HG03196 (cell line): ENCODE data around the gene STXBP4.

Experiments used
- ATAC-seq: cut with Tn5 transposase; IDR thresholded peaks from one replicate; pipeline ENCODE4 v1.9.1; 2021; ENCODE audit not compliant: unreplicated experiment

STXBP4 gene

GRCh38 chr17:55167024-55167725, 198.6 kb downstream of the STXBP4 start:
- no peak for ATAC-seq

GRCh38 chr17:55168958-55169687, 200.6 kb downstream of the STXBP4 start:
- peak; percentile 91 for ATAC-seq

DNA sequence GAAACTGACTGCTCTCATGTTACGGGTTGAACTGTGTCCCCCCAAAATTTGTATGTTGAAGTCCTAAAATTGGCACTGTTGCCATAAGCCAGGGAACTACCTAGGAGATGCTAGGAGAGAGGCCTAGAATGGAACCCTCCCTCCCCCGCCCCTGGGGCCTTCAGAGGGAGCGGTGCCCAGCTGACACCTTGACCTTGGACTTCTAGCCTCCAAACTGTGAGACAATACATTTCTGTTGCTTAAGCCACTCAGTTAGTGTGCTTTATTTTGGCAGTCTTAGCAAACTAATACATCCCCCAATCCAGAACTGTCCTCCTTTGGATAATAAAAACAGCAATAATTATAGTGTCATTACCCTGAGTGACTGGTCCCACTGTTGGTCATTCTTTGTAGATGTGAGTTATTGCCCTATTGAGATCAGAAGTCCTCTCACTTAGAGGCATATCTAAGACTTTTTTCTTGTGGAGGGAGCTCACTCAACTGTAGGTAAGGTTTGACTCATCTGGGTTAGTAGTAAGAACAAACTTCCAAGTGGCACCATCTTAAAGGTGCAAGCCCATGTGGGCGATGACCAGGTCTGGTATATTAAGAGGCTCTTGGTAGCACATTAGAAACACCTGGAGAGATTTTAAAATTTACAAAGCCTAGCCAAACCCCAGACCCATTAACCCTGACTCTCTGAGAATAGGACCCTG, 203.2 kb downstream of the STXBP4 start:
- no peak for ATAC-seq

DNA sequence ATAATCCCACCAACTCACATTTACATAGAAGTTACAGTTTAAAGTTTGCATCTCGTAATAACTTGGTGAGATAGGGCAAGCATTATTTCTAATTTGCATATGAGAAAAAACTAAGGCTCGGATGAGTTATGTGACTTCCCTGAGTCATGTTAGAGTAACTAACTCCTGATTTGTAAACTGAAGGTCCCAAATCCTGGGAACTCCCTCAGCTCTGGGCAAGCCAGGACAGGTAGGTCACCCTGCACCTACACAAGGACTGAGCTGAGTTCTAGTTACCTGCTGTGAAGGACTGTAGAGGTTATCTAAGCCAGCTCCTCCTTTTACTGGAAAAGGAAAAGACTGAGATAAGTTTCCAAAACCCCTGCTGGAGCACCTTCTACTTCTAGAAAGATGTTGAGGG, 204.0 kb downstream of the STXBP4 start:
- ATAC-seq = no peak

DNA sequence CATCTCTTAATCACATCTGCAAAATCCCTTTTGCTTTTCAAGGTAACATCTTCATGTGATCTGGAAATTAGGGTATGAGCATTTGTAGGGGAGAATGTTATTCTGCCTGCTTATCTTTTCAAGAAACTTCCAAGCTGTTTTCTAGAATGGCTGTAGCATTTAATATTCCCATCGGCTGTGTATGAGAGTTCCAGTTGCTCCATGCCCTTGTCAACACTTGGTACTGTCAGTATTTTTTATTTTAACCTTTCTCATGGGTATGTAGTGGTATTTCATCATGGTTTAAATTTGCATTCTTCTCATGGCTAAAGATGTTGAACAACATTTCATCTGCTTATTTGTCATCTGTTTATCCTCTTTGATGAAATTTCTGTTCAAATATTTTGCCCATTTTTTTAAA, 205.6 kb downstream of the STXBP4 start:
- ATAC-seq = no peak

DNA sequence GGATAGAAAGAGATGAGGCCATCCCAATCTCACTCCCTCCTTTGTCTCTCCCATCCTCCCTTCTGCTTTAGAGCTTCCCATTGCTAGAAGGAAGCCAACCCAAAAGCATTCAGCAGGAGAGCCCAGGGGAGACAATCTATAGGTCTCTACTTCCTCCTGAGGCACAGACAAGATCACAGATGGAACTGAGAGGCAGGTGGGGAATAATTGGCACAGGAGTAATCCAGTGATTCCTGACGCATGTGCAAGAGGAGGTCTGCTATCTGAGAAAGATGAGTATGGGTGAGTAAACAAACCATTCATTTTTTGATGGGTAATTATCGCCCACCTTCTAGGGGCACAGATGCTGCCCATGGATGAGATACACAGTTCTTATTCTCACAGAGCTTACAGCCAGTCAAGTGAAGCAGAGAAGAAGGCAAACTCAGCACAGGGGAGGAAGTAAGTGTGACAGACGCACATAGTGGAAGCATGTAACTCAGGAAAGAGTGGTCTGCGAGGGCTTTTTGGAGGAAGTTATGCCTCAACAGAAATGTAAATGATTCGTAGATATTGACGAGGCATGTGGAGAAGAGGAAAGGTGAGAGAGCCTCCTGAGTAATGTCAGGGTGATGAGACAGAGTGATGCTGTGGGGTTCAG, 207.3 kb downstream of the STXBP4 start:
- peak; percentile 45 for ATAC-seq

- no peak for ATAC-seq
Measured at GRCh38 chr17:55177159-55177854, 208.7 kb downstream of the STXBP4 start.

GRCh38 chr17:55177855-55178217, 209.3 kb downstream of the STXBP4 start:
- ATAC-seq = no peak

DNA sequence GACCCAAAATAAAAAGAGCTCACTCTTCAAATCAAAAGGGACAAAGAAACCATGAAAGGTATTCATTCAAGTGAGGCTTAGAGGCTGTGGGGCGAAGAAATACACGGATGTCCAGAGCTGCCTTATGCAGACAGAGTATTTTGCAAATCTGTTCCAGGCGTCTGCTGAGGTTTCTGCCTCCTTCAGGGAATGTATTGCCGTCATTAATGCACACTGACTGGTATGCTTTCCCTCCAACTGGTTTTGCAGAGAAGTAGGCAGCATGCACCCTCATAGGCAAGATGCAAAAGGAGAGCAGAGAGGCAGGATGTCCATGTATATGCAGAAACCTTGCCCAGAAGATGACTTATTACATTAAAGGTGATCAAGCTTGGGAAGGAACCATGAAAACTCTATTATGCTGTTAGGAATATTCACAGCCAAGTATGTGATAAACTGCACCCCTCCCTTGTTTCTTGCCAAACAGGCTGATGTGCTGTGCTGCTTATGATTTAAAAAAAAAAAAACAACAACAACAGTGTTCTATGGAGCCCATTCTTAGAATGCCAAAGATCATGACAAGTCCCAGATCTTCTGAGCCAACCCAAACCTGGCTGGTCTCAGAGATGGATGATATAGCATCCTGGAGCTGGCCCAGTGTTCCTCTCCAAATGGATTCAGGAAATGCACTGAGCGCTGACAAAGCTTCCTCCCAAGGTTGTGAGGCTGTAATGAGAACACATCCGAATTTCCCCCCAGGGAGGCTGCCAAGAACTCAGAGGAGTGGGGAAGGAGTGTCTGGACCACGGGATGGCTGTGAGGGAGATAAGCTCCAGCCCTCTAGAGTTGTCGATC, 218.6 kb downstream of the STXBP4 start:
- ATAC-seq = no peak

GRCh38 chr17:55190748-55191147, 222.2 kb downstream of the STXBP4 start:
- ATAC-seq = no peak

GRCh38 chr17:55198690-55199370, 230.3 kb downstream of the STXBP4 start:
- no peak for ATAC-seq

GRCh38 chr17:55200904-55201303, 232.3 kb downstream of the STXBP4 start:
- ATAC-seq = no peak

GRCh38 chr17:55201308-55201932, 232.9 kb downstream of the STXBP4 start:
- ATAC-seq = no peak

- no peak for ATAC-seq
Measured at GRCh38 chr17:55202896-55203295, 234.3 kb downstream of the STXBP4 start.

DNA sequence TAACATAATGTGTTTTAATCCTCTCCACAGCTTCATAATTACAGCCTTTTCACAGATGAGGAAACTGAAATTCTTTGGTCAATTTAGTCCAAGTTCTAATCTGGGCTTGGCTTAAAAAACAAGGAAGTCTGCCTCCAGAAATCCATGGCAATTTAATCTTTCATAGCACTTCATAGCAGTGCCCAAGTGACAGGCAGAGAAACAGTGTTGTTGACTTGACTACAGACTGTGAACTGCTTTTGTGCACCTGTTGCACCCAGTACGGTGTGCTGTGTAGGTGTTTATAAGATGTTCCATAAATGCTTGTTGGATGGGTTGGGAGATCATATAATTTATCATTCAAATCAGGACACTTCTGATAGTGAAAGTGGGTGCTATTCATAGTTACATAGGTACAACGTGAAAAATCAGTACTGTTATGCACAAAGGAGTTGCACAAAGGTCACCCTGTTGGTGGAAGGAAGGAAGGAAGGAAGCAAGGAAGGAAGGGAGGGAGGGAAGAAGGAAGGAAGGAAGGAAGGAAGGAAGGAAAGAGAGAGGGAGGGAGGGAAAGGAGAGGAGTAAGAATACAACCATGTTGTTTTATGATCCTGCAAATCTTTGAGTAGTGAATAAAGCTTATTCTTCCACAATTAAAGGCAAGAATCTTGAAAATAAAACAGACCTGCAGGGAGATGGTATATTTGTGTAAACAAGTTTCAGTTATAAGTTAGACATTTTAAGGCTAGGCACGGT, 239.7 kb downstream of the STXBP4 start:
- no peak for ATAC-seq

DNA sequence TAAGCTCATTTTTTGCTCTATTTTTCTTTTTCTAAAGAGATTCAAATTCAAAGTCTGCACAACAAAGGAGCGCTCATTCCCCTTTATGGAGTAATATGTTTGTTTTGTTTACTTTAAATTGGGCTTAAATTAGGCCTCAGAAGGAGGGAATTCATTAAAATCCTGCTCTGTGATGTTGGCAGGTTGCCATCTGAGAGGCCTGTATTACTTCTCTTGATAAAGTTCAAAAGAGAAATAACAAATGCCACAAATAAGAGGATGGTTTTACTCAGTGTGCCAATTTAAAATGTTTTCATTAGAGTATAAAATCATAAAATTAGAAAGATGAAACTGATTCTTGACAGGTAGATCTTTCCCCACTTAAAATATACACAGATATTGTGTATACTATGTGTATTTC, 241.7 kb downstream of the STXBP4 start:
- no peak for ATAC-seq

DNA sequence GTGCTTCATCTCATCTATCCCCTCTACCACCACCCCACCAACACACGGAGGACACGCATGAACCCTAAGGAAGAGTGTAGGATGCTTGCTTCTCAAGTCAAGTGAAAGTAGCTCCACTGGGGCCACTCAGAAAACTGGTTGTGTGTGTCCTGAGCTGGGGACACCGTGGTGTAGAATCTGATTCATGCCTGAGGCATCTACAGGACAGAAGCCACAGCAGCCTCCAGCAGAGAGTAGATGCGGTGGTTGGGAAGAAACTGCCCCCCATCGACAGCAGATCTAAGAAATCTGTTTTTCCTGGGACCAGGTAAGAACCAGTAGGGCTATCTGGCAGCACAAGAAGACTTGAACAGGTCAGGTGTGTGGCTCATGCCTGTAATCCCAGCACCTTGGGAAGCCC, 244.3 kb downstream of the STXBP4 start:
- no peak for ATAC-seq

DNA sequence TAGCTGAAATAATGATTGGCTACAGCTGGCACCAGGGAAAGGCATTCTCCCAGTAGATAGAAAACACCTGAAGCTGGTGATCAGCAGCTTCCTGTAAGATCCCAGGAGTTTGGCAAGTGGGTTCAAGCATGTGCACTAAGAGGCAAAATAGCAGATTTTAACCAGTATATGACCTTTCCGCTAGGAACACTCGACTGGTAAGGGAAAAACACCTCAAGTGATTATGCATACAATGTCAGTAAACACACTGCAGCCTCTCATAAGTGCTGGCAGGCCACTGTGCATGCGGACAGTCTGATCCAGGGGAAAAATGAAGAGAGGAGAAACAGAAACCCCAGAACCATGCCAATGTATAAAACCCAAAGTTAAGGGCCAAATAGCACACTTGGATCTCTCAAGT, 247.1 kb downstream of the STXBP4 start:
- ATAC-seq = no peak
